ENCODE data around the gene KCNJ9.

GRCh38 chr1:160127381-160127780 is 46.0 kb downstream of the KCNJ9 start:
- TF ChIP-seq POLR2A (IDR thresholded peaks at IDR 0.05) (no peak), CTCF (IDR thresholded peaks at IDR 0.05) (no peak)
